HL-60 (cell line): Measurements from ENCODE around the gene CEP135.

ENCODE experiments used
- DNase-seq, 2 experiments: peaks; one replicate each; pipeline ENCODE4 v3.0.0-alpha.2; 2010 to 2020; ENCODE audit warnings: low read depth in 1 of 2, low spot score in 1 of 2
- H3K27ac ChIP-seq: fragments of 250-450 bp; sonication (Bioruptor Pico); replicated peaks from 2 replicates; pipeline ENCODE4 v1.5.1; 2020; ENCODE audit warnings: mild to moderate bottlenecking, moderate library complexity
- H3K27me3 ChIP-seq: fragments of 250-450 bp; sonication (Bioruptor Pico); 2 replicates; pipeline ENCODE4 v1.5.1; 2021; ENCODE audit warnings: mild to moderate bottlenecking, moderate library complexity; ENCODE audit not compliant: insufficient read depth, poor library complexity, severe bottlenecking
- H3K4me3 ChIP-seq: replicated peaks from 2 replicates; pipeline ENCODE4 v1.5.1; 2011; ENCODE audit warnings: mild to moderate bottlenecking, control low read depth, low read length; ENCODE audit not compliant: insufficient read depth
- CTCF ChIP-seq: IDR thresholded peaks from one replicate; pipeline ENCODE4 v1.5.1; 2011; ENCODE audit warnings: low read length, control low read depth, inconsistent platforms; ENCODE audit not compliant: insufficient read depth
- GABPA ChIP-seq: IDR thresholded peaks from 2 replicates; pipeline ENCODE4 v1.6.1; 2012; ENCODE audit warnings: low read depth
- POLR2AphosphoS5 ChIP-seq: IDR thresholded peaks from 2 replicates; pipeline ENCODE4 v1.6.1; 2012; ENCODE audit warnings: low read depth
- SPI1 ChIP-seq: IDR thresholded peaks from 2 replicates; pipeline ENCODE4 v1.6.1; 2012; ENCODE audit warnings: low read depth, mild to moderate bottlenecking, borderline replicate concordance
- TF ChIP-seq, protein P1 (sequence below): IDR thresholded peaks from 2 replicates; pipeline ENCODE4 v1.6.1; 2012; ENCODE audit warnings: low read depth; ENCODE audit not compliant: insufficient replicate concordance

Gene CEP135

DNA sequence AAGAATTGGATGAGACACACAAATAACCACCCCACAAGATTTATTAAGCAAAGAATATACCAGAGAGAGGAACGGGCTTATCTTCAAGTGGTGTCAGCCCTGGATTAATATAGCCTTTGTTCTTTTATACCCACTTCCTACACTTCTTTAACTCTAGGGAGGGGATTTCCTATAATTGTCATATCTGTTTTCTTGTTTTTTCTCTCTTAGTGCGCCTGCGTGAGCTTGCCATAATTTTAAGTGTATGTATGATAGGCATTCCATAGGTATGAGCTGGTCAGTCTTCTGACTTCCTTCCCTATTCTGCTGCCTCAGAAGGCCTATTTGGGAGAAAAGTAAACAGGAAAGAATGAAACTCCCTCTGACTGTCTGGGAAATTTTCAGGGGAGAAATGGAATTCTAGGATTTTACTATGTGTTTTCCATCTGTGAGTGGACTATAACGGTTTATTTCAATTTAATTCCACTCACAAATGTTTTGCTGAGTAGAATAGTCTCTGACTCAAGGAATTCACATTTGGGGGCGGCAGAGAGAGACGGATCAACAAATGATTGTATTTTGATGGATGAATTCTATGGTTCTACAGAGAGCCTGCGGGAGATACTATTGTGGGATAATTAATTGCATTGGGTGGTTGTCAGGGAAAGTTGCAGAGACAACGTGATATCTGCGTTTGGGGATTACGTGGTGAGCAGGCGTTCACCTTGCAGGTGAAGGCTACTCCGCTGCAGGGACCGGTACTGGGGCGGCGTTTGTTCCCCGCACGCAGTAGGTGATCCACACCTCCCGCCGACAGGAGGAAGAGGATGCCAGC lies 626 bp upstream of the CEP135 start:
- TF ChIP-seq SPI1 = peak; percentile 18; the same call in 1 of the 2 replicates
- TF ChIP-seq POLR2AphosphoS5 = no peak
- Histone ChIP-seq H3K27me3 (no peaks in the 10 kb centered on the region), H3K27ac (peak overlapping the region; percentile 97), H3K4me3 (peak overlapping the region; percentile 67)
- peak in 1 of 2 experiments; percentile 26 for DNase-seq

- peak overlapping the region; percentile 97 for H3K27ac ChIP-seq
- DNase-seq = no peak
- H3K27me3 ChIP-seq = no peaks in the 10 kb centered on the region
- no peak for TF ChIP-seq SPI1
- no peak for TF ChIP-seq GABPA
- TF ChIP-seq, protein P1, sequence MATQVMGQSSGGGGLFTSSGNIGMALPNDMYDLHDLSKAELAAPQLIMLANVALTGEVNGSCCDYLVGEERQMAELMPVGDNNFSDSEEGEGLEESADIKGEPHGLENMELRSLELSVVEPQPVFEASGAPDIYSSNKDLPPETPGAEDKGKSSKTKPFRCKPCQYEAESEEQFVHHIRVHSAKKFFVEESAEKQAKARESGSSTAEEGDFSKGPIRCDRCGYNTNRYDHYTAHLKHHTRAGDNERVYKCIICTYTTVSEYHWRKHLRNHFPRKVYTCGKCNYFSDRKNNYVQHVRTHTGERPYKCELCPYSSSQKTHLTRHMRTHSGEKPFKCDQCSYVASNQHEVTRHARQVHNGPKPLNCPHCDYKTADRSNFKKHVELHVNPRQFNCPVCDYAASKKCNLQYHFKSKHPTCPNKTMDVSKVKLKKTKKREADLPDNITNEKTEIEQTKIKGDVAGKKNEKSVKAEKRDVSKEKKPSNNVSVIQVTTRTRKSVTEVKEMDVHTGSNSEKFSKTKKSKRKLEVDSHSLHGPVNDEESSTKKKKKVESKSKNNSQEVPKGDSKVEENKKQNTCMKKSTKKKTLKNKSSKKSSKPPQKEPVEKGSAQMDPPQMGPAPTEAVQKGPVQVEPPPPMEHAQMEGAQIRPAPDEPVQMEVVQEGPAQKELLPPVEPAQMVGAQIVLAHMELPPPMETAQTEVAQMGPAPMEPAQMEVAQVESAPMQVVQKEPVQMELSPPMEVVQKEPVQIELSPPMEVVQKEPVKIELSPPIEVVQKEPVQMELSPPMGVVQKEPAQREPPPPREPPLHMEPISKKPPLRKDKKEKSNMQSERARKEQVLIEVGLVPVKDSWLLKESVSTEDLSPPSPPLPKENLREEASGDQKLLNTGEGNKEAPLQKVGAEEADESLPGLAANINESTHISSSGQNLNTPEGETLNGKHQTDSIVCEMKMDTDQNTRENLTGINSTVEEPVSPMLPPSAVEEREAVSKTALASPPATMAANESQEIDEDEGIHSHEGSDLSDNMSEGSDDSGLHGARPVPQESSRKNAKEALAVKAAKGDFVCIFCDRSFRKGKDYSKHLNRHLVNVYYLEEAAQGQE = no peak
- TF ChIP-seq POLR2AphosphoS5 = no peak
- no peak for TF ChIP-seq CTCF
- peak overlapping the region; percentile 67 for H3K4me3 ChIP-seq
These were observed 697 bp downstream of the CEP135 start for GRCh38 chr4:55949482-55949802.

DNA sequence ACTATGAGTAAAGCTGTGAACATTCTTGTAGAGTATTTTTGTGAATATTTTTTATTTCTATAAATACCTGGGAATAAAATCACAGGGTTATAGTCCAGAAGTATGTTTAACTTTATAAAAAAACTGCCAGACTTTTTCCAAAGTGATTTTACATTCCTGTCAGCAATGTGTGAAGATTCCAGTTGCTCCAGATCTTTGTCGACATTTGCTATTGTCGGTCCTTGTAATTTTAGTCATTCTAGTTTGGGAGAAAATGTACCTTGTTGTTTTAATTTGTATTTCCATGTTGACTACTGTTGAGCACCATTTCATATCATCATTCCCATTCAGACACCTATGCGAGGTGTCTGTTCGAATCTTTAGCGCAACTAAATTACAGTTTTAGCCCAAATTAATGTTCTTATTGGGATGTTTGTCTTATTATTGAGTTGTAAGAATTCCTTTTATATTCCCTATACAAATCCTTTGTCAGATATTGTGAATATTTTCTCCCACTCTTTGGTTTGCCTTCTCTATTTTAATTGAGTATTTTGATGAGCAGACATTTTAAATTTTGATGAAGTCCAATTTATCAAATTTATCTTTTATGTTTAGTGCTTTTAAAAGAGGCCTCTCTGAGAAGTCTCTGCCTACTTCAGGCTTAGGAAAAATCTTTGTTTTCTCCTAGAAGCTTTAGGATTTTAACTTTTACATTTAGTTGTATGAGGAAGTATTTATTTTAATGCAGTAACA lies 2.6 kb downstream of the CEP135 start:
- DNase-seq = no peak
- Histone ChIP-seq H3K4me3 (no peak overlapping the region), H3K27me3 (no peaks in the 10 kb centered on the region), H3K27ac (no peak overlapping the region)
- TF ChIP-seq, protein P1 = no peak
- TF ChIP-seq POLR2AphosphoS5 = no peak
- no peak for TF ChIP-seq SPI1
- TF ChIP-seq CTCF = no peak
- no peak for TF ChIP-seq GABPA

- no peak for TF ChIP-seq GABPA
- TF ChIP-seq, protein P1 = no peak
- no peak for TF ChIP-seq CTCF
- no peak for TF ChIP-seq POLR2AphosphoS5
- TF ChIP-seq SPI1 = no peak
- no peak for DNase-seq
- H3K27me3 ChIP-seq = no peaks in the 10 kb centered on the region
- no peak overlapping the region for H3K27ac ChIP-seq
- H3K4me3 ChIP-seq = no peak overlapping the region
These were observed 7.0 kb downstream of the CEP135 start for GRCh38 chr4:55955710-55956109.
